RPMI8226 (cell line): Measurements from ENCODE around the gene PRND.
"Not testable (repeated sequence)": the region's sequence is repeated elsewhere in the genome, so short reads cannot be mapped to it uniquely, and the experiment has no call there.

Source experiments
- DNase-seq: peaks from one replicate; pipeline ENCODE4 v3.0.0-alpha.2; 2015

PRND gene

GRCh38 chr20:4721719-4722118, at the start of gene PRND:
TSS of gene PRND (plus strand) at chr20:4721909. CDS start at chr20:4724552, 2,643 bp downstream.
- DNase-seq, result no peak

GRCh38 chr20:4672948-4673347, 48.8 kb upstream of the PRND start:
- no peak for DNase-seq

GRCh38 chr20:4673371-4674001, 48.2 kb upstream of the PRND start:
- no peak for DNase-seq

GRCh38 chr20:4674672-4675071, 47.0 kb upstream of the PRND start:
- no peak for DNase-seq

- no peak for DNase-seq
Observed at GRCh38 chr20:4677846-4678245, 43.9 kb upstream of the PRND start.

- DNase-seq, result no peak
Observed at GRCh38 chr20:4681401-4681800, 40.3 kb upstream of the PRND start.

- DNase-seq, result no peak
Observed at GRCh38 chr20:4681991-4682401, 39.7 kb upstream of the PRND start.

GRCh38 chr20:4682682-4683081, 39.0 kb upstream of the PRND start:
- DNase-seq, result no peak

GRCh38 chr20:4683261-4683660, 38.4 kb upstream of the PRND start:
- no peak for DNase-seq

GRCh38 chr20:4684837-4685413, 36.8 kb upstream of the PRND start:
- DNase-seq, result no peak

GRCh38 chr20:4685923-4686221, 35.8 kb upstream of the PRND start:
- no peak for DNase-seq

- DNase-seq, result no peak
Observed at GRCh38 chr20:4688305-4688704, 33.4 kb upstream of the PRND start.

GRCh38 chr20:4689220-4689619, 32.5 kb upstream of the PRND start:
- no peak for DNase-seq

- DNase-seq, result no peak
Observed at GRCh38 chr20:4691753-4692152, 30.0 kb upstream of the PRND start.

- DNase-seq, result no peak
Observed at GRCh38 chr20:4694076-4694475, 27.6 kb upstream of the PRND start.

GRCh38 chr20:4697189-4697830, 24.4 kb upstream of the PRND start:
- DNase-seq, result no peak

GRCh38 chr20:4697831-4698221, 23.9 kb upstream of the PRND start:
- no peak for DNase-seq

GRCh38 chr20:4699216-4699615, 22.5 kb upstream of the PRND start:
- DNase-seq, result no peak

- no peak for DNase-seq
Observed at GRCh38 chr20:4699957-4700356, 21.8 kb upstream of the PRND start.

GRCh38 chr20:4702562-4703280, 19.0 kb upstream of the PRND start:
- DNase-seq, result no peak

GRCh38 chr20:4703281-4703676, 18.4 kb upstream of the PRND start:
- no peak for DNase-seq

- not testable (repeated sequence) for DNase-seq
Observed at GRCh38 chr20:4706941-4707340, 14.8 kb upstream of the PRND start.

- no peak for DNase-seq
Observed at GRCh38 chr20:4708036-4708435, 13.7 kb upstream of the PRND start.

- no peak for DNase-seq
Observed at GRCh38 chr20:4708856-4709255, 12.9 kb upstream of the PRND start.
